GM21423 (cell line): ENCODE measurements around the gene PREX1.
A peak's percentile ranks its signal among the peaks of the same experiment; 100 is the strongest.

ENCODE experiments used
- ATAC-seq: cut with Tn5 transposase; IDR thresholded peaks from one replicate; pipeline ENCODE4 v1.9.1; 2021; ENCODE audit warnings: mild to moderate bottlenecking, moderate library complexity; ENCODE audit not compliant: unreplicated experiment

The PREX1 gene

DNA sequence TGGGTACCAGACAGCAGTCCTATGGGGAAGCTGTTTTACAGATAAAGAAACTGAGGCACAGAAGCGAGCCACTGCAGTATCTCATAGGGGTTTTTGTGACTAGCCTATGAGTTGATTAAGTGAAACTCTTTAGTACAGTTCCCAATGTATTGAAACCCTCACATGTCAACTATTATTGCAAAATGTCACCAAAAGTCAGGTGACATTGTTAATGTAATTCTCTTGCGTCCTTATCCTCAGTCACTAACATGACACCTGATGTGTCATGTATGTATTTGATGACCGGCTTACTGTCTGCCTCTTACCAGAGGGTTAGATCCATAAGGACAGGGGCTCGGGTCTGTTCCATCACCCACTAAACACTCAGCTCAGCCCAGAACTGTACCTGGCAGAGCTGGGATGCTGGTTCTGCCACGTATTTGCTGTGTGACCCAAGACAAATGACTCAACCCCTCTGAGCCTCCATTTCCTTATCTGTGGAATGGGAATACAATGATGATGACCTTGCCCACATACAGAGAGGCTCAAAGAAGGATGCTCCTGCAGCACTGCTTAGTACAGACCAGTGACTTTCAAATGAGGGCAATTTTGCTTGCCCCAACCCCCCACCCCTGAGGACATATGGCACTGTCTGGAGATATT is 32.9 kb downstream of the PREX1 start:
- ATAC-seq = no peak

GRCh38 chr20:48794360-48794759 is 33.4 kb downstream of the PREX1 start:
- no peak for ATAC-seq

GRCh38 chr20:48793776-48794175 is 34.0 kb downstream of the PREX1 start:
- ATAC-seq = no peak

DNA sequence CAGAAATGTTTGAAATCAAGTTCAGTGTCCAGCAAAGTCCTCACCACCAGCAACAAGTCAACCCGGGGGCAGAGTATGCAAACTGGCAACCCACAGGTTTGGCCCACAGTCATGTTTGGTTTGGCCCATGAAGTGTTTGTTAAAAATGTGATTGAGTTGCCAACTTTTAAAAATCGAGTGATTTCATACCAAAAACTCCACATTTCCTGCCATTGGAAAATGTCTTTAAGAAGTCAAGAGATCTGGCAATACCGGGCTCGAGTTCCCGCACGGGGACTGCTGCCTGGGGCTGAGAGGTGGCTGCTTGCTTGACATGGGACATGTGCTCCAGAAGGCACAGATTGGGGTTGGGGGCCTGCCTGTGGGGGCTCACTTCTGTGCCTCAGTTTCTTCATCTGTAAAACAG is 36.1 kb downstream of the PREX1 start:
- ATAC-seq = no peak

- ATAC-seq = no peak
Observed at GRCh38 chr20:48791014-48791413, 36.8 kb downstream of the PREX1 start.

DNA sequence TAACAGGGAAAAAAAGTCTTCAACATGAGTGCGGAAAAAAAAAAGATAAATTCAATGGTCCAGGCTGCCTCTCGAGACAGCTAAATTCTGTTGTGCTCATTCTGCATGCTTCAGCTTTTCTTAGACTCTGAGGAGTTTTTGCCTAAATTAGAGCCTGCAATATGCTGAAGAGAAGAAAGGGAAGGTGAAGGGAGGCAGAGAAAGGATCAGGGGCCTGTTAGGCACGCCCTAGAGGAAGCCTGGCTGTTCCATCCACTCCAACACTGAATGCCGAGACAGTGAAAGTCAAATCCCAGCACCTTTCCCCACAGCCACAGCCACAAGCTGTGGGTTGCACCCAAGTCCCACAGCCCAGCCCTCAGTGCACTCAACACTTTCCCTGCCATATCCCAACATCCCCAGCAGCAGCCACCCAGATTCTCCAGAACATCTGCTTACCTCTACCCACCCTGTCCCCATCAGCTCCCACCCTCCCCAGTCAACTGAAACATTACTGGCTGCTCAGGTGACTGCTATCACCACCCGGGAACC is 37.3 kb downstream of the PREX1 start:
- no peak for ATAC-seq

DNA sequence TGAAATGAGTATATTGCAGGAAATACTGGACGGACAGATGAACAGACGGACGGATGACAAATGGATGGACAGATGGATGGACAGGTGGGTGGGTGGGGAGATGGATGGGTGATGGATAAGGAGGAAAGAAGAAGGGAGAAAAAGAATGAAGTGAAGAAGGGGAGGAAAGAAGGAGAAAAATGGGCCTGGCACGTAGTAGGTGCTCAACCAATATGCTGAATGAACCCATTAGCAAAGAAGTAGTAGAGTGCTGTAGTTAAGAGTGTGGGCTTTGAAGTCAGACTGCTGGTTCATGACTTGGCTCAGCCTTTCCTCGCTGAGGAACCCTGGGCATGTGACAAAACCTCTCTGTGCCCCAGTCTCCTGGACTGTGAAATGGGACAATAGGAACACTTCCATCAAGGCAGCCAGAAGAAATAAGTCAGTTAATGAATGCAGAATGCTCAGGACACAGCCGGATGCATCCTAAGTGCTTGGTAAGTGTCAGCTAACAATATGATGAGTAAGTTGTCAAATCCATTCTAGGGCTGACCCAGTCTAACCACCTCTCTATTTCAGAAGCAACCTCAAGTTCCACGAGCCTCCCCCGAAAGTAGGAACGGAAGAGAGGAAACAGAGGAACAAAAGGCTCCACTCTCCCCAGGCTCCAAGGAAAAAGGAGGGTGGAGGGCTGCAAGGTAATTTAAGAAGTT is 37.9 kb downstream of the PREX1 start:
- ATAC-seq = no peak

DNA sequence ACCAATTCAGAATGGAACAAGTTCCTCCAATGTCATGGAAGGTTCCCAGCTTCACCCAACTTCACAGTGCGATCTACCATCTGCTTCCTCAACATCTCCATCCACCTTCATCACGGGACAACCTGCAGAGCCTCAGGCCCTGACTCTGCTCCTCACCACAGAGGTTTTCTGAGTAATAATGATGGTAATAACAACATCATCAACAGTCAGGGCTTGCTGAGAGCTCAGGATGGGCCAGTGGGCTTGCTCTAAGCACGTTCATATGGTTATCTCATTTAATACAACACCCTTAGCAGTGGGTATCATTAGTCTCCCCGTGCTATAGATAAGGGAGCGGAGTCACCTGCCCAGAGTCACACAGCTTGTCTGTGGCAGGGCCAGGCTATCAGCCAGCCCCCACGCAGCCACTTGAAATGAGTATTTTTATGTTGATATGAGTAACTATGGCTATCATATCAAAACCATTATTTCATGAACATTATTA is 38.6 kb downstream of the PREX1 start:
- peak; percentile 9 for ATAC-seq

DNA sequence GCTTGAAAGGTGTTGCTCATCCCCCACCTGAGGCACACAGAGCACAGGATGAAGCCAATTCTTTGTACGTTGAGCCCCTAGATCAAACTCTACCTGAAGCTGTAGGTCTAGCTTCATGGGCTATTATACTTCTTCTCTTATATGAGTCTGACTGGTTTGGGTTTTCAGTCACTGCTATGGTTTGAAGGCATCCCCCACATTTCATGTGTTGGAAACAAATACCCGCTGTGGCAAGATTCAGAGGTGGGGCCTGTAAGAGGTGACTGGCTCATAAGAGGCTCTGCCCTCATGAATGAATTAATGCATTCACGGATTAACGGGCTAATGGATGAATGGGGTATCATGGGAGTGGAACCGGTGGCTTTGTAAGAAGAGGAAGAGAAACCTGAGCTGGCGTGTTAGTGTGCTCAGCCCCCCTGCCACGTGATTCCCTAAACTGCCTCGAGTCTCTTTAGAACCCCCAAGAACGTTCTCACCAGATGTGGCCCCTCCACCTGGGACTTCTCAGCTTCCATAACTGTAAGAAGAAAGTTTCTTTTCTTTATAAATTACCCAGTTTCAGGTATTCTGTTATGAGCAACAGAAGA is 39.2 kb downstream of the PREX1 start:
- ATAC-seq = peak; percentile 54

DNA sequence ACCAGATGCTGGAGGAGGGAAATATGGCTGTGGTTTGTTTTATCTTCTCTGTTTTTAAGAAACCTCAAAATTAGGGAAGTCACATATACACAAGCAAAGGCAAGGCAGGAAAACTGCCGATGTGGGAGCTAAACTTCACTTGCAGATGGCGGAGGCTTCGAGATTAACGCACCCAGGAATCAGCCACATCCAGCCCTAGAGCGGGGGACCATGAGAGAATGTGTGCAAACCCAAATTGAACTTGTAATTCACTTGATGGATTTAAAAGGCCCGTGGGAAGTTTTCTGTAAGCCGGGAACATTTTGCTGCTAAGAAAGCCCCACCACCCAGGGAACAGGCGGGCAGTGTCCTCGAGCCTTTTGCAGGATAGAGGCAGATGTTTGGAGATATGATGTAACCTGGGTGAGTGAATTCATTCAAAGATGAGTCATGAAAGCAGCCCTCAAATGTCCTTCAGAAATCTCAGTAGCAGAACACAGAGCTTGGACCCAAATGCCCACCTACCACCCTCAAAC is 39.9 kb downstream of the PREX1 start:
- no peak for ATAC-seq

GRCh38 chr20:48786951-48787705 is 40.7 kb downstream of the PREX1 start:
- ATAC-seq = no peak

- ATAC-seq = no peak
Observed at GRCh38 chr20:48785801-48786200, 42.0 kb downstream of the PREX1 start.

- no peak for ATAC-seq
Observed at GRCh38 chr20:48785256-48785655, 42.5 kb downstream of the PREX1 start.

DNA sequence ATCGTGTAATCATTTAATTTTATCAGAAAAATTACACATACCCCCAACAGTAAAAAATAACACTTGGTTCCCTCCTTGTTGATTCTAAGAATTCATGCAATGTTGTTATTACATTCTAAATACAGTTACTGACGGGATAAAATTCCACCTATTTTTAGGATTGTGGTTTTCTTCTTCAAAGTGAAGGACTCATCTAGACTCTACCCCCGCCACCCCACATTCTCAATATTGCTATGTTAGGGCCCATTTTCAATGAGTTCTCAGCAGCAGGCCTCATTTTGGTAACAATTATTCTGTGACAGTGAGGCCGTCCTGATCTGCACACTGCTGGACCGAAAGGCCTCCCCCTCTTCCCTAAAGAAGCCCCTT is 43.5 kb downstream of the PREX1 start:
- no peak for ATAC-seq

DNA sequence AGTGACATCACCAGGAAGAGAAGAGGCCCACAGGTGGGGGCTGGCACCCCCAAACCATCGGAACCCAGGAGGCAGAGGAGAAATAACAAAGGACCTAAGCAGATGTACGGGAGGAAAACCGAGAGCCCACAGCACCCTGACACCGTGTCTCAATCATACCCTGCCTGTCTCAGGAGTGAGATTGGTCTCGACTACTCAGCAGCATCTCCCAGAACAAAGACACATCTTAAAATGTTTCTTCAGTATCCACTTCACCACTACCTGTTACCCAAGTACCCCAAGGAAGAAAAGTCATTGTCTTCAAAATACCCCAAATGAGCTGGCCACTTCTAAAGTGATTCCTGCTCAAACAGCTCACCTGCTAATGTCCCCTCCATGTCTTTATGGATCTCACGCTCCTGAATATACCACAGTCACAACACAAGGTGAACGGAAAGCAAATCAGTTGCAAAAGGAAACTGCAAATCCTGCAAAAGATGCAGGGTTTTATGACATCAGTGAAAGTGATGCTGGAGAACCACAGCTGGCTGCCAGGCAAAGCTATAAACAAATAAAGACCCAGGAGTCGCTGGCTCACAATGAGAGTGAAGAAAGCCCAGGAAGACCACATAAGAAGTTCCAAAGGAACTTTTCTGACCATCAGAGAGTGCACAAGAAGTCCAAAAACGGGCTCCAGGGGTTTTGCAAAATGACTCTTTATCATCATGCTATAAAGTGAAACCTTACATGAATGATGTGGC is 44.1 kb downstream of the PREX1 start:
- ATAC-seq = no peak

DNA sequence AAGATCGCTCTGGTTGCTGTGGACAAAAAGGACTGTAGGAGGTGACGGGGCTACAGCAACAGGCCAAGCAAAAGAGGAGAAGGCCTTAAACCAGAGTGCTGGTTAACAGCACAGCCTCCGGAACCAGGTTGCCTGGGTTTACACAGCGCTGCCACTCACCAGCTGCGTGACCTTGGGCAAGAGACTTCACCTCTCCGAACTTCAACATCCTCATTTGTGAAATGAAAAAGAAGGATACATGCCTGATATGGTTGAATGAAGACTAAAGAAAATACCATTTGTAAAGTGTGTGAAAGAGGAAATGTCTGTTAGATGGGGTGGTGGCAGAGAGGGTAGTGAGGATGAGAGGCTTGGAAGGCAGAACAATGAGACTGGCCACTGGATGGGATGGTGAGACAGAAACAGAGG is 44.9 kb downstream of the PREX1 start:
- no peak for ATAC-seq

DNA sequence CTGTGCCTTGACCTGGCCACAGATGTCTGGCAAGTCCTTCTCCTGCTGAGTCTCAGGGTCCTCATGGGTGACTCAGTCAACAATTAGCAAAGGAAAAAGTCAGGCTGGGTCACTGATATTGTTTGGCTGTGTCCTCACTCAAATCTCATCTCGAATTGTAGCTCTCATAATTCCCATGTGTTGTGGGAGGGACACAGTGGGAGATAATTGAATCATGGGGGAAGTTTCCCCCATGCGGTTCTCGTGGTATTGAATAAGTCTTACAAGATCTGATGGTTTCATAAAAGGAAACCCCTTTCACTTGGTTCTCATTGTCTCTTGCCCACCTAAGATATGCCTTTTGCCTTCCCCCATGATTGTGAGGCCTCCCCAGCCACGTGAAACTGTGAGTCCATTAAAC is 45.7 kb downstream of the PREX1 start:
- ATAC-seq = no peak

- ATAC-seq = no peak
Observed at GRCh38 chr20:48781634-48782033, 46.2 kb downstream of the PREX1 start.

GRCh38 chr20:48779435-48779834 is 48.4 kb downstream of the PREX1 start:
- ATAC-seq = no peak

DNA sequence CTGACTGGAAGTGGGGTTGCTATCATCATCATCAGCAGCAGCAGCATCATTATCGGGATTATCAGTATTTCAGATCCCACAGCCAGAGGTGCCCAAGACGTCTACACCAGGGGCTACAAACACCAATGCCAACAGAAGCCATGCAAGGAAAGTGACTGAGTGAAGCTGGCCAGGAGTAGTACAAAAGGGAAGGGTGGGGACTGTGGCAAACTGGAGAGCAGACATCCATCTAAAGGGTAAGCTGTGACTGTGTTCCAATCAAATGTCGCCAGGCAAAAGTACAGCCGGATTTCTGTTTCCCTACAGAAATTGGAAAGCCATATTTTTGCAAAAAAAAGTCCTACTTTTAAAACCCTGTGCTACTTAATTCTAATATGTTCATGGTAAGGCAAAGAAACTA is 50.0 kb downstream of the PREX1 start:
- no peak for ATAC-seq
